Panc1 (cell line): ENCODE results near the gene GPR176.

Source experiments
- CTCF ChIP-seq: fragments of 450-650 bp; IDR thresholded peaks from 2 replicates; pipeline ENCODE4 v1.5.1; 2017; ENCODE audit warnings: mild to moderate bottlenecking
- REST ChIP-seq, 2 experiments: IDR thresholded peaks; 2 replicates each; pipeline ENCODE4 v1.6.1; 2011 to 2012; ENCODE audit warnings: low read depth in 2 of 2, control low read depth in 1 of 2, low read length in 1 of 2, mild to moderate bottlenecking in 1 of 2, moderate library complexity in 1 of 2; ENCODE audit not compliant: insufficient read depth in 1 of 2
- SIN3A ChIP-seq: IDR thresholded peaks from 2 replicates; pipeline ENCODE4 v1.6.1; 2012; ENCODE audit warnings: low read depth, mild to moderate bottlenecking, low read length, moderate library complexity, borderline replicate concordance; ENCODE audit not compliant: insufficient read depth

DNA sequence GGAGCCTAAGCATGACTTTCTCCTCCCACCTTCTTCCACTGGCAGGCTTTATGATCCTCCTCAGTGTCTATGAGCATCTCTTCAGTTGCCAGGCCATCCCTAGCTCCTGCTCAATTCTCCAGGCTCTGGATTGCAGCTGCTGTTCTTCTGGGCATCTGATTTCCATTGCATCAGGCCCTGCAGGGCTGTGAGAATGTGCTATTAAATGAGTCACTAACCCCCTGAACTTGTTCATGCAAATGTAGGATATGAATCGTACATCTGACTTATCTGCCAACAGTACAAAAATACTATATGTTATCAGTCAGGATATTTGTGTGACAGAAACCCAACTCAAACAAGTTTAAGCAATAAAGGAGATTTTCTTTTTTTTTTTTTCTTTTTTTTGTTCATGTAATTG lies 11.9 kb downstream of the GPR176 start:
- TF ChIP-seq CTCF (no peak), SIN3A (no peak), REST (IDR thresholded peaks at IDR 0.05; ENCODE audit: insufficient read depth in 1 of 2, low read depth in 2 of 2, low read length in 1 of 2) (no peak)
